GM18520 (cell line): Measurements from ENCODE around the gene AKAP6.

ENCODE experiments used
- ATAC-seq: cut with Tn5 transposase; IDR thresholded peaks from one replicate; pipeline ENCODE4 v1.9.1; 2021; ENCODE audit not compliant: unreplicated experiment

AKAP6 gene

DNA sequence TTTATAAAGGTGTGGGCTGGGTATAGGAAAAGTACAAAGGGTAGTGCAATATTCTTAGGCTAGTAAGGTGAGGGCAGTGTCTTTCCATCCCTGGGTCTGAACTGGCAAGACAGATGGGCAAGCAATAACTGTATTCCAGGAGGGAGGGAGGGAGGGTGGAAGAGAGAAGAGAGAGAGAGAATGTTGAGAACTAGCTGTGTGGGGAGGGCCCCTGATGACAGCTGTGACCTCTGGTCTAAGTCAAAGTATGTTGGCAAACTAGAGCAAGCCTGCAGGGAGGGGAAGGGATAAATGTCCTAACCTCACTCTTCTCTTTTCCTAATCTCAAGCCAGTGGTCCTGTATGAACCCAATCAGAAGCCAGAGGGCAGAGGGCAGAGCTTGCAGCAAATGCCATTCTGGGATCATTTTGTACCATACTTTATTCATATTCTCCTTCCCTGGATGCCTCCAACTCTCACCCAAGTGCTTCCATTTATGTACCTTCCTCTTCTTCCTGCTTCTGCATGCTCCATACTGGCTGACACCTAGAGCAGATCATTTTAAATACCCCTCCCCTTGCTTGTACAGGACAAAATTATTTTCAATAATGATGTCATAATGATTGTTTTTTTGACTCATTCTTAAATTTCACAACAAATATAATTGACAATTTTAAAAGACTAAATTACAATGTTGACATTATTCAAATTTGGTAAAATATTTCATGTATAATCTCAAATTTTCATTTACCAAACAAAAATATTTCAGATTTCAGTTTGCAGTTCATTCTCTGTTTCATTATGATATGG is 75.9 kb downstream of the AKAP6 start:
- ATAC-seq: no peak

DNA sequence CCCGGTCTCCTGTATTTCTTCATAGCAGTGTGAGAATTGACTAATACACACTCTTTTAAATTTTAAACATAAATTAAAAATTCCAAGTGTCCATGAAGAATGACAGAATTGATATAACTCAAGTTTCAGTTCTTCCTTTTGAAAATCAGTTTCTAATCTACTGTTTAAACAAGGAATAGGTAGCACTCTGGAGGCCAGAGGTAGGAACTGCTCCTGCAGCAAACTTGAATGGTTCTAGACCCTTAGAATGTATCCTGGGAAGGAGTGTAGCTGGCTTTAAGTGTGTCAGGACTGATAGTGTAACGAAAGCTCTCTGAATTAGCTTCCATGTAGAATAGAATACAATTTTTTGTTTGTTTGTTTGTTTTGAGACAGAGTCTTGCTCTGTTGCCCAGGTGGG is 76.8 kb downstream of the AKAP6 start:
- no peak for ATAC-seq

DNA sequence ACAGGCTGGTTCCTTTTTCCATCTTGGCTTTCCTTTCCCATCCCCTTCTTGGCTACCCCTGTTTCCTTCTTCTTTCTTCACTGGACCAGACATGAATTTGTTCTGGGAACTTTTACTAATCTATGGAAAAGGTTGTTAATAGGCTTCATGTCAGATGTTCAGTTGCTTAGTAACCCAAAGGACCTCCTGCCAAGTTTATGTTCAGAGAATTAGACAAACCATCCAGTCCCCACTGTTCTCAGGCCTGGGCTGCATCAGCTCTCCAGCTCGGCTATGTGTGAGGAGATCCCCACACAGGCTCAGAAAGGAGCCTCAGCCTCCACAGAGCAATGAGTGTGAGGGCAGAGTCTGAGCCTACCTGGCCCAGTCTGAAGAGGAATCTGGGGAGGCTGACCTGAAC is 78.0 kb downstream of the AKAP6 start:
- ATAC-seq: no peak

DNA sequence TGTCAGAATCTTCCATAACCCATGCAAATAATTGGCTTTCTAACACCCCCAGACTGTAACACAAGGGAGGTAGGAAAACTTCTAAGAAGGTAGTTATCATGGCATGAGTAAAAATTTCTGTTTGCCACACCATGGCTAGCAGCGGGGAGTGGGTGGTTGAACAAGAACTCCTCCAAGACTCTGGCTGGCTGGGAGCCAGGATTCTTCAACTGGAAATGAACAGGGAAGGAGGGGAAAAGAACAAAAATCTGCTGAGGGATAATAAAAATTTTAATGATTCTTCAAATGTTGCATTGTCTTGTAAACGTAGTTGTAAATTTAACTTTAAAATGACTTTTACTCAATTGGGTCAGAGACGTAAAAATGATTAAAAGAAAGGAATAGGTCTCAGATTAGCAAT is 78.9 kb downstream of the AKAP6 start:
- ATAC-seq: no peak

DNA sequence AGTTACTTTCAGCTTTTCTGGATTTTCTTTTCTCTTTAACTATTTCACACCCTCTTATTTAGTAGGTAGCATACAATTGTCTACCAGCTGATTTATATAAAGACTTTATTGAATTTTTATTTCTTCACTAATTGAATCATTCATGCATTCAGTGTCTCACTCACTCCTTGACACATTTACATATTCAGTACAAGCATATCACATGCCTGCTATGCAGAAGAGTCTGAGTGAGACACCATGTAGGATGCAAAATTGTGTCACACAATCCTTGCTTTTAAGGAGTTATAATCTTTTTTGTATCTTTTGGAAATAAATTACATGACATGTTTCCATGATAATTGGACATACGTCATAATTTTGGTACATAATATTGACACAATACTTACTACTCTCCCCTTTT is 83.0 kb downstream of the AKAP6 start:
- no peak for ATAC-seq

DNA sequence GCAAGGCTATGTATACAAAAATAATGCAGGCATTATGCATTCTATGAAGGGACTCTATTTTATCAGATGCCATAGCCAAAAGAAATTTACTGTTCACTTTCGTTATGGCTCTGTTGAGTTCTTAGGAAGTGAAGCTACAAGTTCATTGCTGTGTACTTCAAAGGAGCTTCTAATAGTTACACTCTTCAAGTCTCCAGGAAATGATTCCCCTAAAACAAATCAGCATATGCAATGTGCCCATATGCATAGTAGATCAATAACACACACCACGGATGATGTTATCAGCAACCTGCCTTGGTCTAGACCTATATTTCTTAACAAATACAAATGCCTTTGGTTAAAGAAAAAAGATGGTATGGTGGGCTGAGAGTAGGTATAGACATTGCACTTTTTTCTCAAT is 83.4 kb downstream of the AKAP6 start:
- no peak for ATAC-seq

DNA sequence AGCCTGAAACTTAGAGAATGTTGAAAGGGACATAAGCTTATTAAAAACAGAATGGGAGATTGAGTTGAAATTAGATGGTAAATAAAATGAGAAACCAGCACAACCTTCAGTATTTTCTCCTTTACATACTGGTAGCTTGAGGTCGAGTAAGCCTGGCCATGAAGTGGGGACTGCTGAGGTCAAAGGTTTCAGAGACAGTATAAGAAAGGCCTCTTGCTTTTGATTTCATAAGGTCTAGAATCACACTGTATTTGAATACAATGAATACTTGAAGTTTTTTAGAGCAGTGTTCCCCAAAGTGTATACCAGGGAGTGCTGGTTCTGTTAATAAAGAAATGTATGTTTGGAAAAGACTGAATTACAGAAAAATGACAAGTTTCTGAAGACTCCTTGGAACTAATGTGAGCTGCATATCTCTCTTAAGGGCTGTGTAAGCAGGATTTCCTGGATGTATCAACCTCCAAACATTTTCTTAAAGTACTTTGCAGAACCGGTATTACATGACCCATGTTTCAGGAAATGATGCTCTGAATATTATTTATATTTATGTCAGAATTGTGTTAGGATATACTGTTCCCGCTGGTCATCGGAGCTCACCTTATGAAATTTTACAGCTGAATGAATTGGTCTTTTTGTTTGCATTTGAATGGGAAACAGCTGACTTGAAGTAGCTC is 85.0 kb downstream of the AKAP6 start:
- no peak for ATAC-seq

DNA sequence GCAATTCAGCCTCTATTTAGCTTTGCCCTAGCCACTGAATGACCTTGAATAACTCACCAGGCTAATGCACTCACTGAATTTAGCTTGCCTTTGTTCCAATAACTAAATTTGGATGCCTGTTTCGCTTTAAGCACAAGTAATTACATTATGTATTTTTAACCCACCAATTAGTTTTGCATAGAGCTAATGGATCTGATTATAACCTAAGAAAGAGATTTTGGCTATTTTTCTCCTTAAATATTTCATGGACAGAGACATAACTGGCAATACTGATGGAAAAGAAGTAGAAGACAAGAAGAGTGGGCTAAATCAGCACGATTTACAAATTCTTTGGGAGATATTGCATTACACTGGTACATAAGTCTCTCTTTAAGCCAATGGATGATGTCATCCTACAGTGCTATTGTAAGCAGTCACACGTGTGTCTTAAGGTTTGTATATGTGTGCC is 85.7 kb downstream of the AKAP6 start:
- ATAC-seq: no peak

DNA sequence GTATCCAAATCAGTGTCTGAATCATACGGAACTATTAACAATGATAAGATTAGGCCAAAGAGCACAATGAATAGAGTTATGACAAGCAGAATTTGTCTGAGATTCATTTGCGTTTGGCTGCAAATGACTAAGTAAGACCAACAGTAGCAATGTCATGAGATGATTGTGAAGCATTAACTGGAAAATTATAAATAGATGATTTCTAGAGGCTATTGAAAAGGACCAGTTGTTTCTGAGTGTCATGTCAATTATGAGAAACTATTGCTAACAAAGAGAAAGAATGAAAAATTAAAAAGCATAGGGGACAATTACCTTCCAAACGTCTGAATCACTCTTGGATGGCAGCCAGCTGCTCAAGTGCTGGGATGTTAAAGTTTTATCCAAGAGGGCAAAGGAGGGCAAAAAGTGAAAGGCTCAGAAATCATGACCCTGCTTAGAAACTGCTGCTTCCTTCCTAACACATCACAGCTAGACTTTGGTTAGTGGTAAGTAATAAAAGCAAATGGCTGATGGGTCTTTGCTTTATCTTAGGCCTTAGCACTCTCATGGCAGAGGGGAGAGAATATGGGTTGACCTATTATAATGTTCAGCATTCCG is 89.0 kb downstream of the AKAP6 start:
- ATAC-seq: no peak

DNA sequence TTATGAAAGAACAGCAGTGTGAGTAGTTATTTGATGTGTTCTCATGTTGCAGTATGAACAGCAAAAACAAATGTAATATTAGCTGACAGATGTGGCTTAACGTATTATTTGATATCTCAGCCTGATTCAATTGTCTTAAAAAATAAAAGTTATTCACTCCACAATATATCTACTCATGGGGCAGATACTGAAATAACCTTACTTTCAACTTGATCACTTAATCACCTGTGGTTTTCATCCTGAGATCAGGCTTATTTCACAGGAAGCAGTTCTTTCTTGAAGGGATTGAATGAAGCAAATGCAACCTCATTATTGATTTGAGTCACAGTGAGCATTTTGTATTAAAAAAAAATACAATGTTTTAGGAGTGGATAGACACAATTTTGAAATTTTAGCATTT is 90.3 kb downstream of the AKAP6 start:
- ATAC-seq: no peak

DNA sequence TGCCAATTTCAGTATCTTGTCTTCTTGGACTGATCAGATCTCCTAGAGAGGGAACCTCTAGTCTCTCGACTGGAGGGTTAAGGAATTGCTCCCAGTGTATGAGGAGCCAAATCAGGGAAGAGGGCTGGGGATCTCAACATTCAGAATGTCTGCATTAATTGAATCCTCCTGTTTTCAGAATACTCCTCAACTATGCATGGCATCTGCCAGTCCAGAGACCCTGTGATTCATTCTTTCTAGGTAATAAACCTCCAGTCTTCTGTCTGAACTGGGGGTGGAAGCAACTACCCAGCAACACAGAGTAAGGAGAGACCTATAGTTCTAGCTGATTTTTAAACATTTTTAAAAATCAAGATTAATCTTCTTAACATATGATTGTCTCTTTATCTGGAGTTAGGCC is 92.7 kb downstream of the AKAP6 start:
- ATAC-seq: no peak

DNA sequence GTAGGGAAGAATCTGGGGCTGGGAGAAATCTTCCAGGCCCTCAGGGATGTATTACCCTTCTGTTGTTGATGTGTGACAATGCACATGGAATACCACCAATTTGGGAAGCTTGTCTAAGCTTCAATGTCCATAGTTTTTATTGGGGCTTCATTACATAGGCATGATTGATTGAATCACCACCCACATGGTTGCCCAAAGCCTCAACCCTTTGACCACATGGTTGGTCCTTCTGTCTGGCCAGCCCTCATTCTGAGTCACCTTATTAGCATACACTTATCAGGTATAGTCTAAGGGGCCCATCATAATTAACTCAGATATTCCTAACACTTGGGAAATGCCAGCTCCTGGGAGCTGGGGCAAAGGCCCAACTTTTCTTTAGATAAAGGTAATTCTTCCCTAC is 93.3 kb downstream of the AKAP6 start:
- no peak for ATAC-seq

DNA sequence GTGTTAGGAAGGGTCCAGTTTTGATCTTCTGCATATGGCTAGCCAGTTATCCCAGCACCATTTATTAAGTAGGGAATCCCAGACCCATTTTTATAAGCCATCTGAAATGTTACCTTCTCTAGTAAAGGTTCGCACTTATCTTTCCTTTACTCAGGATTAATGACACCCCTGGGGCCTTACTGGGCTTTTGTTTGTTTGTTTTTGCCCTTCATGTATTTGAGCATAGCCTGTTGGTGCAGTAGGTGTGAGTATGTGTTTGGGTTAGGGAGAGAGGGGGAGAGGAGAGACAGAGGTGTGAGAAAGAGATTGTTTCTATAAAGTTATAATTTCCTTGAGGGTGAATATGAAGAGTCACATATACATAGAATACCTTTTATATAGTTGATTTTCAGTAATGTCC is 96.9 kb downstream of the AKAP6 start:
- no peak for ATAC-seq

DNA sequence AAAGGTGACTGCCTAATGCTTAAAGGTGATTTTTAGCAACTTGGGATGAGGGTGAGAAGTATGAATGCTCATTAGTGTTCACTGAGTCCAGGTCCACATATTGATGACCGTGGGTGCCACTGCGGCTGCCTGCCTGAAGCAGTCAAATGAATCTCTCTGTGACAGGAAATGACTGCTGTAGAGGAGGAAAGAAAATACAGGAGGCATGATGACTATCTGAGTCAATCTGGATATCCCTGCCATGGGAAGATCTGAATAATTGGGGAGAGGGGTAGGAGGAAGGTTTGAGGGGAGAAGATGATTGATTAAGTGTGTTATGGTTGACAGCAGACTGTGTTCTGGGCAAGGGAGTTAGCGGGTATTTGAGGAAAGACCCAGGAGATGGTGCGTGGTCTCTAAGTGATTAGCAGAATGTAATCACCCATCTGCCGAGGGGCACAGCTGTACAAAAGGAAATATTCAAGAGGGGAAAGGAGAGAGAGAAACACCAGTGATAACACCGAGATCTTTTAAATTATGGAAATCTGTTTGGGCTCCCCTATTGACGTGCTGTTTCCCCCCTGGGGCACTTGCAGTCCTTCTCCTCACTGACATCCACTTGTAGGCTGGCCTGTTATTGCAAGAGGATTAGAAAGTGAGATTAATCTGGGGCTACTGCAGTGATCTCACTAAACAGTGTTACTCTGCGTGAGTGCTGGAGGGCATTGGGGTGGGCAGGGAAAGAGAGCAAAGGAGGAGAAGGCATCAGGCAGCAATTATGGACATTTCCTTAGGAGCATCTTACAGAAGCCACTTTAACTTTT is 97.7 kb downstream of the AKAP6 start:
- no peak for ATAC-seq

DNA sequence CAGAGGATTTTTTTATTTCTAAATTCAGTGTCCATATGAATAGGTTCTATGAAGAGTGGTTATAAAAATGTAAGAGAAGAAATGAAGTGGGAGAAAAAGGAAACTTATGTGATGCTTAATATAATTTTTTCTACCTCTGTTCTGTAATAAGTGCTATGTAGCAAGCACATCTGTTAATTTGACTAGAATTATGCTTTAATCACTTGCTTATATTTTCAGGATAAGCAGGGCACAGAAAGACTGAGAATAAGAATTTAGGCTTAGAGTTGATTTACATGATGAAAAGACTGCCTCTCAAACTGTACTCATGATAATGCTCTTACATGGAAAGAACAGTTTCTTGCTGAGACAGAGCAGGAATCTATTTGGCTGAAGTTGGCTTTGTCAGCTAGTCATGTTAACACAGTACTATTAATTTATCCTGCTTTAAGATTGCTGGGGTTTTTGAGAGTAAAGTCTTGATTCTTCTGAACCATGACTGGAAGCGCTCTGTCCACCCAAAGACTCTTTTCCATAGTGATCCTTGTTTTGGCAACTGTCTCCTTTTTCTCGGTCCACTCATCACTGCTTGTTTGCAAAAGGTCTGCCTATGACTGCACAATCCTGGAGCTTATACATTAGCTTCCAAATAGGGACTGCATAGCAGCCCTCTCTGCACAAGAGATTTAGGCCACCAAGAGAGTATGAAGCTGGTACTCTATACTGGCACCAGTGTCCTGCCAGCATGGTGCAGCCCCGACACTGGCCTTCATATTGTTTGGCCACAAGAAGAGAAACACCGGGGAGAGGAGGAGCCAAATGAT is 98.8 kb downstream of the AKAP6 start:
- no peak for ATAC-seq

DNA sequence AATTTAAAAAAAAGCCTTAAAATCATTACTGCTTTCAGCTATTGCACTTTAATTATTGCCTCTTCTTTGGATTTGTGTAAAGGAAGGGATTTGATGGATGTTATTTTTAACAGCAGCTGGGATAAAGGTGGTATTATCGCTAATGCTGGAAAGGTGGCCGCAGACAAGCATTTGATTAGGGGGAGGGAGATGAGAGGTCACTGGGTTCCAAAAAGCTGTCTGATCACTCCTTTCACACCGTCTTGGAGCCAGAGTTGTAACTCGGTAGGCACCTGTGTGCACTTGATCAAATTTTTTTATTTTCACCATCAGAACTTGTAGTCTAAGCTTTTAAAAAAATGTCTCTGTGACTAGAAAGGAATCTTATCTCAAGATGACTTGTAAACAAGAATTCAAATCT is 99.8 kb downstream of the AKAP6 start:
- ATAC-seq: no peak

DNA sequence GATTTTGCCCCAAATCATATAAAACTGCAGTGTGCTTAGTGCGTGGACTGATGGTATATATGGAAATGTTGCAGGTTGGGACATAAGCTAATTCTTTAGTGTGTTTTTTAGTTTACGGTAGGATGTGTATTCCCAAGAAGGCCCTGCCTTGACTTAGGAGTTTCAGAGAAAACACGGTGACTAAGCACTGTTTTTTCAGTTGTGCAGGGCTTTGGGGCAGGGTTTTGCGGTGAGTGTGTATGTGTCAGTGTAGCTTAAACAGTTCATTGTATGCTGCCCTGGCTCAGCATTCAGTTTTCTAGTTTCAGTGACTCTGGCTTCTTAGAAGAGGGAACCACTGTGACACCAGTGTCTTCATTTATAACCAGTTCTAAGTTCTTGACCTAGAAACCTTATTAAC is 101.2 kb downstream of the AKAP6 start:
- no peak for ATAC-seq

DNA sequence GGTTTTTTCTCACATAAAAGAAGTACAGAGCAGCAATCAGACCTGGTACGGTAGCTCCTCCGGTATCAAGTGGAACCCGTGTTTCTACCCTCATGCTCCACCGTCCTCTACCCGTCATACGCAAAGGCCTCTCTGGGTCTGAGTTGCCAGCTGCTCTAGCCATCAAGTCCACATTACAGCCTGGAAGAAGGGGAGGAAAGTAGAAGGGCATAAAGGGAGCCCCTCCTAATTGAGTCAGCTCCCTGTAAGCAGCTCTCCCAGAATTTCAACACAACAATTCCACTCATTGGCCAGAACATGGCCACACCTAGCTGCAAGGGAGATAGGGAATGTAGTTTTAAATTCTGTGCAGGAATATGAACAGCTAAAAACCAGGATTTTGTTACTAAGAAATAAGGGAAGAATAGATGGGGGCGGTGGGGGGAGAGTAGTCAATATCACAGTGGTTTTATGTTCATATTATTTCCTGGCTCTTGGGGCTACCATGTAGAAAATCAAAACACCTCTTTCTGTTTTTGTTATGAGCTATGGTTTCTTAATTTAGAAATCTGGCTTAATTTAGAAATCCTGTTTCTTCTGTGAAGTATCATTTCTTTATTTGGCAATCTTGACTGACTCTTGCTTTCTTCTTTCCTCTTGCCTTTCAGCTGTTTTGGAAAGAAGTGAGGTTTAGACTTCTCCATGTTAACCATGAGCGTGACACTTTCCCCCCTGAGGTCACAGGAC is 103.9 kb downstream of the AKAP6 start:
- no peak for ATAC-seq

DNA sequence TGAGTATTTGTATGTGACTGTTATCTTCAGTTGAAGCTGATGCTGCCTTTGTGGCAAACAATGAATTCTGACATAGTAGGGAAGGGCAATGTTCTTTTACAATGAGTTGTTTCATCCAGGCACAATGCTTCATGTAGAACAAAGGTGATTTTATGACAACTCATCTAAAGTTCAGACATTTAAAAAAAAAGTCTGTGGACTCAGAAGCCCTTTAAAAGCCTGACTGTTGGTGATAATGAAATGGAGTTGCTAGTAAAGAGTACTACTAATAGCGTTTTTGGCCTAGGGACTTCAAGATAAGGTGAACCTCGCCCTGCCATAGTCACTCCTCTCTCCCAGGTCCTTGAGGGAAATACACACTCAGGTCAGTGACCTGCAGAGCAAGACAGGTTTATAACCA is 105.1 kb downstream of the AKAP6 start:
- no peak for ATAC-seq

DNA sequence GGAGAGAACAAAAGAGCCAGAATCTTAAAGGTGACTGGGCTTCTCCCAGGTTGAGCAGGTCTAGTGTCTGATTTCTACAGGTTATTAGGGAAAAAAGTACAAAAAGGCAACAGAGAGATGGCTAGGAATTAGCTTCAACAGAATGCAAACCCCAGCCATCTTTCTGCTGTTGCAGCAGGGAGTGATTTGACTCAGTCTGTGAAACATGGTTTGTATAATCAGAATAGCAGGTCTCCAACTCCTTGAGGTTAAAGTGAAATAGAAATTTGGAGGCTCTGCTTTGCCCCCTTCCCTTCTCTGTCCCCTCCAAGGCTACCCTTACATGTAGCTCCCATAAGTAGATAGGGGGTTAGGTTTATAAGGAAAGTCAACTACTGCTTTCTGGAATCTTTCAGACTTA is 105.8 kb downstream of the AKAP6 start:
- no peak for ATAC-seq
